ENCODE data around the gene MYO1F.

MYO1F gene

GRCh38 chr19:8576273-8576993, 809 bp downstream of the MYO1F start:
- TF ChIP-seq MAX (IDR thresholded peaks at IDR 0.05) (no peak), YY1 (IDR thresholded peaks at IDR 0.05; ENCODE audit: low read depth) (no peak), CREB1 (IDR thresholded peaks at IDR 0.05; ENCODE audit: low read depth) (no peak), TAF1 (IDR thresholded peaks at IDR 0.05; ENCODE audit: low read depth) (no peak), TEAD4 (IDR thresholded peaks at IDR 0.05) (no peak), RAD21 (IDR thresholded peaks at IDR 0.05; ENCODE audit: low read depth) (no peak), REST (IDR thresholded peaks at IDR 0.05; ENCODE audit: low read depth) (no peak), EP300 (IDR thresholded peaks at IDR 0.05; ENCODE audit: borderline replicate concordance) (no peak), NFIC (IDR thresholded peaks at IDR 0.05) (no peak), CEBPB (IDR thresholded peaks at IDR 0.05) (no peak), EGR1 (IDR thresholded peaks at IDR 0.05) (no peak), ZBTB7A (IDR thresholded peaks at IDR 0.05; ENCODE audit: low read depth) (no peak), TCF12 (IDR thresholded peaks at IDR 0.05; ENCODE audit: low read depth) (no peak), USF1 (IDR thresholded peaks at IDR 0.05) (no peak), FOXM1 (IDR thresholded peaks at IDR 0.05; ENCODE audit: borderline replicate concordance, low read depth) (no peak)

GRCh38 chr19:8575467-8575997, 1.7 kb downstream of the MYO1F start:
- TF ChIP-seq TCF12 (IDR thresholded peaks at IDR 0.05; ENCODE audit: low read depth) (no peak), CREB1 (IDR thresholded peaks at IDR 0.05; ENCODE audit: low read depth) (no peak), RAD21 (IDR thresholded peaks at IDR 0.05; ENCODE audit: low read depth) (no peak), ZBTB7A (IDR thresholded peaks at IDR 0.05; ENCODE audit: low read depth) (no peak)

GRCh38 chr19:8573316-8573715, 3.9 kb downstream of the MYO1F start:
- TF ChIP-seq TEAD4 (IDR thresholded peaks at IDR 0.05) (no peak), TCF12 (IDR thresholded peaks at IDR 0.05; ENCODE audit: low read depth) (no peak), USF1 (IDR thresholded peaks at IDR 0.05) (no peak), CREB1 (IDR thresholded peaks at IDR 0.05; ENCODE audit: low read depth) (no peak), RAD21 (IDR thresholded peaks at IDR 0.05; ENCODE audit: low read depth) (no peak), CEBPB (IDR thresholded peaks at IDR 0.05) (no peak), EGR1 (IDR thresholded peaks at IDR 0.05) (no peak), ZBTB7A (IDR thresholded peaks at IDR 0.05; ENCODE audit: low read depth) (no peak), EP300 (IDR thresholded peaks at IDR 0.05; ENCODE audit: borderline replicate concordance) (no peak), FOXM1 (IDR thresholded peaks at IDR 0.05; ENCODE audit: borderline replicate concordance, low read depth) (no peak), TAF1 (IDR thresholded peaks at IDR 0.05; ENCODE audit: low read depth) (no peak), MAX (IDR thresholded peaks at IDR 0.05) (no peak), YY1 (IDR thresholded peaks at IDR 0.05; ENCODE audit: low read depth) (no peak), REST (IDR thresholded peaks at IDR 0.05; ENCODE audit: low read depth) (no peak), NFIC (IDR thresholded peaks at IDR 0.05) (no peak)

- TF ChIP-seq MAX (IDR thresholded peaks at IDR 0.05) (no peak), TEAD4 (IDR thresholded peaks at IDR 0.05) (no peak), TCF12 (IDR thresholded peaks at IDR 0.05; ENCODE audit: low read depth) (no peak), TAF1 (IDR thresholded peaks at IDR 0.05; ENCODE audit: low read depth) (no peak), USF1 (IDR thresholded peaks at IDR 0.05) (no peak), YY1 (IDR thresholded peaks at IDR 0.05; ENCODE audit: low read depth) (no peak), REST (IDR thresholded peaks at IDR 0.05; ENCODE audit: low read depth) (no peak), CEBPB (IDR thresholded peaks at IDR 0.05) (no peak), EP300 (IDR thresholded peaks at IDR 0.05; ENCODE audit: borderline replicate concordance) (no peak), RAD21 (IDR thresholded peaks at IDR 0.05; ENCODE audit: low read depth) (no peak)
Observed at GRCh38 chr19:8571006-8571411, 6.2 kb downstream of the MYO1F start.

Measured in Ishikawa (cell line).